Inflammatory macrophage treated with lipopolysaccharide for 1 hour (primary cell): Measurements from ENCODE around the gene MACROD1.

Experiments used
- DNase-seq, 2 donors: peaks; one replicate each; pipeline ENCODE4 v3.0.0-alpha.2; 2020 to 2022

The MACROD1 gene, protein sequence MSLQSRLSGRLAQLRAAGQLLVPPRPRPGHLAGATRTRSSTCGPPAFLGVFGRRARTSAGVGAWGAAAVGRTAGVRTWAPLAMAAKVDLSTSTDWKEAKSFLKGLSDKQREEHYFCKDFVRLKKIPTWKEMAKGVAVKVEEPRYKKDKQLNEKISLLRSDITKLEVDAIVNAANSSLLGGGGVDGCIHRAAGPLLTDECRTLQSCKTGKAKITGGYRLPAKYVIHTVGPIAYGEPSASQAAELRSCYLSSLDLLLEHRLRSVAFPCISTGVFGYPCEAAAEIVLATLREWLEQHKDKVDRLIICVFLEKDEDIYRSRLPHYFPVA

DNA sequence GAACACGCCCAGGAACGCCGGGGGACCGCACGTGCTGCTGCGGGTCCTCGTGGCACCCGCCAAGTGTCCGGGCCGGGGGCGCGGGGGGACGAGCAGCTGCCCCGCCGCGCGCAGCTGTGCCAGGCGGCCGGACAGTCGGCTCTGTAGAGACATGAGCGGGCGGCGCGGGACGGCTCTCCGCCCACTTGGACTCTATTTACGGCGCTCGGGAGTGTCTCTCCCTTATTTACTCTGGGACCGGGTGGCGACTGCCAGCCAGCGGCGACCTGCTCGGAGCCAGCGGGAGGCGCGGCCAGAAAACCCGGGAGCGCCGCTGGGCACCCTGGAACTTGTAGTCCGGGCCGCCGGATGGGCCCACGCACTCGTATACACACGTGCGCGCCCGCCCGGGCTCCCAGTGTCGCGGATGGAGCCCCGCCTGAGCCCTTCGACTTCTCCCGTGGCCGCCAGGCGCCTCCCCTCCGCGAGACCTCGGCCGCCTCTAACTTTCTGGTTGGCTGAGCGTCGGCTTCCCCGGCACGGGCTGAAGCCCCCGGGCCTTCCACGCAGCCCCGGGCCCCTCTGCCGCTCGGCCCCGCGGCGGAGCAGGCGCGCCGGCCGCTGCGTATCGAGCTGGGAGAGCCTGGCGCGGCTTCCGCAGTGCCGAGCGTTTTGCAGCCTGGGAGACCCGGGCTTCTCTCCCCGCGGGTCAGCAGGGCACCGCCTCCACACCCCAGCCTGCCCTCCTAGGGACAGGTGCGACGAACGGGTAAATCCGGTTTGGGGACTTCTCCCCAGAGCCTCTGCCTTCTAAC is at the start of gene MACROD1:
TSS of gene MACROD1 (minus strand) at position 272 of the 794 bp plus-strand sequence. CDS start at position 153, 119 bp downstream.
- DNase-seq: peak; percentile 65 to 76

DNA sequence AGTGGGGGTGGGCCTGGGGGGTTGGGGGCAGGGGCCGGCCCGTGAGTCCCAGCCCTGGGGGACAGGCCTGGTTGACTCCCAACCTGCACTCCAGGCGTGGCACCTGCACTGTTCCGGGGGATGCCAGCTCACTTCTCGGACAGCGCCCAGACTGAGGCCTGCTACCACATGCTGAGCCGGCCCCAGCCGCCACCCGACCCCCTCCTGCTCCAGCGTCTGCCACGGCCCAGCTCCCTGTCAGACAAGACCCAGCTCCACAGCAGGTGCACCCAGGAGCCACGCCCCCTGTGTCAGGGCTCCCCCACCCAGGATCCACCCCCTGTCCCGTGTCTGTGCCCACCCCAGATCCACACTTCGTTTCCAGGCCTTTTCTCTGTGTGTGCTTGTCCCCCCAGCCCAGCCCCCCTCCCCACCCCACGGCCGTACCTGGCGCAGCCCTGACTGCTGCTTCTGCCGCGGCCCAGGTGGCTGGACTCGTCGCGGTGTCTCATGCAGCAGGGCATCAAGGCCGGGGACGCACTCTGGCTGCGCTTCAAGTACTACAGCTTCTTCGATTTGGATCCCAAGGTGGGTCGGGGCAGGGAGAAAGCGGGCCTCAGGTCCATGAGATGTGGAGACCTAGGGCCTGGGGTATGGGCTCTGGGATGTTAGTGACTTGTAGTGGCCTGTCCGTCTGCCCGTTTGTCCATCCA is 45.4 kb upstream of the MACROD1 start:
- no peak for DNase-seq

- DNase-seq: no peak
These were observed 44.5 kb upstream of the MACROD1 start for GRCh38 chr11:64210301-64211020.

GRCh38 chr11:64209563-64209843 is 43.6 kb upstream of the MACROD1 start:
- no peak for DNase-seq

DNA sequence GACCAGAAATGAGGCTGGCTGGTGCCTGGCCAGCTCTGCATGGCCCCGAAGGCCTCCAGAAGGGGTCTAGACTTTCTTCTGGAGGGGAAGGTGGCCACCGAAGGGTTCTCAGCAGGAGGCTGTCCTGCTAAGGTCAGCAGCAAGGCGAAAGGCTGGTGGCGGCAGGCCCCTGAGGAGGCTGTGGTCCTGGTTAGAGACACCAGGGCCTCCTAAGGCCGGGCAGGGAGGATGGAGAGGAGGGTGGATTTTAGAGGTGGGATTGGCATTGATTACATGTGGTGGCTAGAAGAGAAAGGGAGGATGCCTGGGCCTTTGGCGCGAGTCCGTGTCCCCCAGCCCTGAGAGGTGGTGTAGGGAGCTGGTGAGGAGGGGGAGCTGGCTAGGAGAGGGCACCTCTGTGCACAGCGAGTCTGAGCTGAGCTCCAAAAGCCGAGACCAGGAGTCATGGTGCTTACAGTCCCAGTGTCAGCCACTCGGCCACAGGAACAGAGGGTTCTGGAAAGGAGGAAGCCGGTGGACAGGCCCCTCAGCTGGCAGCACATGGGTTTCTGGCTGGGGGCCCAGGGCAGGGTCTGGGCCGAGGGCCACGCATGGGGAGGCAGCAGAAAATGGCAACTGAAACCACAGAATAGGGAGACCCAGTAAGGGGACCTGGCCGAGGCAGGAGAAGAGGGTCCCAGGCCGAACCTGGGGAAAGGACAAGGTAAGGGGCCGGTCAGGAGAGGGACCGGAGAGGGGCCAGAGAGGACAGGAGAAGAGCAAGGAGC is 43.1 kb upstream of the MACROD1 start:
- no peak for DNase-seq

DNA sequence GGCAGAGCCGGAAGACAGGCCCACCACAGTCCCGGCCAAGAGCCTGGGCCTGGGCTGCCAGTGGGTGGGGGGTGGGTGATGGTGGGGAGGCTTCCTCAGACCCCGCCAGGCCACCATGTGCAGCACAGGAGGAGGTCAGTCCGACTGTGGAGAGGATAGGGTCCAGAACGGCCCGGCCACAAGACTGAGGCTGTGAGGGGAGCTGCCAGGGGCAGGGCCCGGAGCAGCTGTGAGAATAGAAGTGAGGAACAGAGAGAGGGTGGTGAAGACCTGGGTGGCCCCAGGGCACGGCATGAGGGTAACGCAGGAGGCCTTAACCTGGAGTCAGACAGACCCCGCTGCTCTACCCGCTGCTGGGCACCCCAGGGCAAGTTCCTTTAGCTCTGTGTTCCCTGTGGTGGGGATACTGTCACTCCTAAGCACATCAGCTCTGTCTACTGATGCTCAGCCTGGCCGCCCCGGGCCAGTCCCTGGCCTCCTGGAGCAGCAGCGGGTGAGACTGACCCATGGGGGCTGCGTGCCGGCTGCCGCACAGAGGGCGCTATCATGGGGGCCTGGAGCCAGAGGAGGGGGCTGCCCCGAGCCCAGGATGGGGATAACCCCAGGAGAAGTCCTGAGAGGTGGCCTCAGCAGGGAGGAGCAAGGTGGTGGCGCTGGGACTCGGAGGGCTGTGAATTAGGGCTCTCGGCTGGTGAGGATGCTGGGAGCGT is 42.3 kb upstream of the MACROD1 start:
- DNase-seq: no peak

GRCh38 chr11:64207256-64208085 is 41.6 kb upstream of the MACROD1 start:
- peak; percentile 87 to 89 for DNase-seq

DNA sequence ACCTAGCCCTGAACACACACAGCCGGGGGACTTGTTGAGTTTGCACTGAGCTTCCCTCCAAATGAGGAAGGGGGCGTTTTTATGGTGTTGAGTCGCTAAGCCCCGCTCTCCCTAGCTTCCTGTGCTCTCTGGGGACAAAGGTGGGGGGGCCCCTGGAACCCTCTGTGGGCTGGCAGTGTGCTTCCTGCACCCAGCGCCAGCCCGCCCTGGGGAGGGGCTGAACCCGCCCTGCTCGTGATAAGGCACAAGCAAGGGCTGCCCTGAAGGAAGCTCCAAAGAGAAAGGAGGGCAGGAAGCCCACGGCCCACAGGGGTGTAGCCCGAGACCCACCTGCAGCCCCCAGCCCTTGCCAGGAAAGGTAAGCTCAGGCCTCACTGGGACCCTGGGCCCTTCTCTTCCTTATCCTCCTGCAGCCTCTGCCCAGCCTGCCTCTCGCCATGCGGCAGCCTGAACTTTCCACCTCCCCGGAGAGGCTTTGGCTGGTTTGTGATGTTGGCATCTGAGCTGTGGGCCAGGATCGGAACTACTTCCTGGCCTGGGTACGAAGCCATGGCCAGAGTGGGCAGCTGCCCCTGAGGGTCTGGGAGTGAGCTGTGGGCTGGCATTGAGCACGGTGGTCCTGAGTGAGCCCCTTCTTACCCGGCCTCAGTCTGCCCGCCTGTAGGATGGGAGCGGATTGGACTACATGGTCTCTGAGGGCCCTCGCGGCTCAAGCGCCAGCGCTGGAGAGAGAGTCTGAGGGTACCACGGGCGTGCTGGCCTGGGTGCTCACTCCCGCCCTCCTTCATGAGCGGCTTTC is 40.7 kb upstream of the MACROD1 start, which contains the start of gene FERMT3:
TSS of gene FERMT3 (plus strand) at position 265 of the 799 bp plus-strand sequence. CDS start 644 bp downstream, outside the sequence.
- DNase-seq: peak; percentile 53 to 80

GRCh38 chr11:64204464-64204989 is 38.6 kb upstream of the MACROD1 start:
- DNase-seq: peak; percentile 84 to 92

DNA sequence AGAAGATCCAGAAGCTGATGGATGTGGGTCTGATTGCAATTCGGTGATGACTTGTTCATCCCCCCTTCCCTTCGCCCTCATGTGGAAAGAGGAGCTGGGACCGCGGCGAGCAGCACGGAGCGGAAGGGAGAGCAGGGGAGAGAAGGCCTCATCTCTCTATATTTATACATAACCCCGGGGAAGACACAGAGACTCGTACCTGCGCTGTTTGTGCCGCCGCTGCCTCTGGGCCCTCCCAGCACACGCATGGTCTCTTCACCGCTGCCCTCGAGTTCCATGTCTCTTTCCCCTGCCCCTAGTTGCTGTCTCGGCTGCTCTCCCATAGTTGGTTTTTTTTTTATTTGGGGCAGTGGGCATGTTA is 38.1 kb upstream of the MACROD1 start:
- no peak for DNase-seq

- no peak for DNase-seq
These were observed 37.6 kb upstream of the MACROD1 start for GRCh38 chr11:64203421-64204079.

DNA sequence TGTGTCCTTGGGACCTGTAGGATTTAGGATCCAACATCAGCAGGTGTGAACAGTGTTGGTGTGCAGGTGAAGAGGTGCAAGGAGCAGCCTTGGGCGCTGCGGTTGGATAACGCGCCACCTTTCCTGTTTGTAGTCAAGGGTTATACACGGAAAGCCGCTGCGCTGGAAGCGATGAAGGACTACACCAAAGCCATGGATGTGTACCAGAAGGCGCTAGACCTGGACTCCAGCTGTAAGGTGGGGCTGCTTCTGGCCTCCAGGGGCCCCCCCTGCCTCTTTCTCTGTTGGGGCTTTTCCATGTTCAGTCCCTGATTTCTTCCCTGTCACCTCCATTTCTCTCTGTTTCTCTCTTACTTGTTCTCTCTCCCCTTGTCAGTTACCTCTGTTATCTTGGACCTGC is 37.1 kb upstream of the MACROD1 start:
- DNase-seq: no peak

- no peak for DNase-seq
These were observed 35.6 kb upstream of the MACROD1 start for GRCh38 chr11:64201543-64201942.

GRCh38 chr11:64198511-64198910 is 32.6 kb upstream of the MACROD1 start:
- DNase-seq: peak; percentile 60 to 62

- peak; percentile 15 to 70 for DNase-seq
These were observed 30.7 kb upstream of the MACROD1 start for GRCh38 chr11:64196626-64197025.

- peak; percentile 84 to 96 for DNase-seq
These were observed 26.5 kb upstream of the MACROD1 start for GRCh38 chr11:64192434-64192833.

DNA sequence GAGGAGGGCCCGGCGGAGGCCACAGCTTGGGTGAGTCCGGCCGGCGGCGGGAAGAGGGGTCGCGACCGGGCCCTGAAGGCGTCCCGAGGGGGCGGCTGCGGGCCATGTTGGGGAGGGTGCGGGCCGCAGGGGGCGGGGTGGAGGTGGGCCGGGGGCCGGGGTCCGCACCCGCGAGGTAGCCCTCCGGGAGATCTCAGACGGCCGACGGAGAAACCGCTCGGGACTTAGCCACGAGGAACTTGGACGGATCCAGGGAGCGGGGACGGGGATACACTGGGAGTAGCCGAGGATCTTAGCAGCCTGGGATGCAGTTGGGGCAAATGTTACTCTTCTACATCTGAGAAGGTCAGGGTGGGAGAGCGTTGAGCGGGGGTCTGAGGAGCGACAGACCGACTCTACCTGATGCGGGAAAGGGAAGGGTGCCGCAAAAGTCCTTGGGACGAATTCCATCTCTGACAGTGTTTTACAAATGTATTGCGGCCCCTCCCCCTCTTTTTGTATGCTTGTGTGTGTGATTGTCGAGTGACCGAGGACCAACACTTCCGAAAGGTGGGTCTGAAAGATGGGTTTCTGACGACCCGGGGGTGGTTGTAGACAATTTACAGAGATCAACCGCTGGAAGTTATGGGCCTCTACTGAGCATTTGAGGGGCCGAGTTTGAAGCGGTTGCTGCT is 20.7 kb upstream of the MACROD1 start:
- DNase-seq: no peak
